Measurements from ENCODE around the gene CPNE4. TPM values are rescaled to one million over a fixed set of nuclear protein-coding genes. Genes with fewer than 3 reads are reported as not detected.

CPNE4 gene
- total RNA-seq, 4 donors from 2014 or later = 0.53 to 2.1 TPM; not detected in 2

GRCh38 chr3:131701153-131701770 lies 333.6 kb downstream of the CPNE4 start:
- TF ChIP-seq POLR2A (IDR thresholded peaks at IDR 0.05) (no peak), CTCF (IDR thresholded peaks at IDR 0.05) (no peak)
- H3K27ac ChIP-seq = no peak overlapping the region
- H3K4me3 ChIP-seq = no peak overlapping the region
- H3K36me3 ChIP-seq = no peaks in the 10 kb centered on the region
- H3K4me1 ChIP-seq = no peaks in the 10 kb centered on the region
- H3K27me3 ChIP-seq = no peaks in the 10 kb centered on the region
- no peak for DNase-seq
- H3K9me3 ChIP-seq = no peaks in the 10 kb centered on the region

GRCh38 chr3:131699001-131699400 lies 335.8 kb downstream of the CPNE4 start:
- Histone ChIP-seq H3K9me3 (no peaks in the 10 kb centered on the region), H3K27ac (no peak overlapping the region), H3K27me3 (no peaks in the 10 kb centered on the region), H3K36me3 (no peaks in the 10 kb centered on the region), H3K4me3 (no peak overlapping the region), H3K4me1 (no peaks in the 10 kb centered on the region)
- no peak for DNase-seq
- TF ChIP-seq CTCF (IDR thresholded peaks at IDR 0.05) = no peak
- no peak for TF ChIP-seq POLR2A (IDR thresholded peaks at IDR 0.05)

GRCh38 chr3:131694376-131694775 lies 340.4 kb downstream of the CPNE4 start:
- Histone ChIP-seq H3K36me3 (no peaks in the 10 kb centered on the region), H3K4me3 (no peak overlapping the region), H3K9me3 (no peaks in the 10 kb centered on the region), H3K27ac (no peak overlapping the region), H3K27me3 (no peaks in the 10 kb centered on the region), H3K4me1 (no peaks in the 10 kb centered on the region)
- no peak for TF ChIP-seq CTCF (IDR thresholded peaks at IDR 0.05)
- no peak for TF ChIP-seq POLR2A (IDR thresholded peaks at IDR 0.05)
- no peak for DNase-seq

DNA sequence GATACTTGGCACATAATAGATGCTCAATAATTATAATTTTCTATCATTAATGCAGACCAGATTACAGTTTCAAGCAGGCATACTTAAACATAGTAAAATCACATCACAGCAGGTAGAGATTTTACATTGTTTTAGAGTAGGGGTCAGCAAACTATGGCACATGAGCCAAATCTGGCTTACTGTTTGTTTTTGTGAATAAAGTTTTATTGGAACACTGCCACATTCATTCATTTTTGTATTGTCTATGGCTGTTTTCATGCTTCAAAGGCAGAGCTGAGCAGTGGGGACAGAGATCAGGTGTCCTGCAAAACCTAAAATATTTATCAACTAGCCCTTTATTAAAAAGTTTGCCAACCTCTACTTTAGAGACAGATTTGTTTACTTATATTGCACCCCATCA lies 342.5 kb downstream of the CPNE4 start:
- H3K9me3 ChIP-seq = no peaks in the 10 kb centered on the region
- no peak for DNase-seq
- TF ChIP-seq POLR2A (IDR thresholded peaks at IDR 0.05) (no peak), CTCF (IDR thresholded peaks at IDR 0.05) (no peak)

GRCh38 chr3:131690800-131691199 lies 344.0 kb downstream of the CPNE4 start:
- no peak overlapping the region for H3K4me3 ChIP-seq
- no peaks in the 10 kb centered on the region for H3K36me3 ChIP-seq
- no peaks in the 10 kb centered on the region for H3K9me3 ChIP-seq
- H3K27me3 ChIP-seq = no peaks in the 10 kb centered on the region
- H3K27ac ChIP-seq = no peak overlapping the region
- DNase-seq = no peak
- TF ChIP-seq POLR2A (IDR thresholded peaks at IDR 0.05) (no peak), CTCF (IDR thresholded peaks at IDR 0.05) (no peak)
- H3K4me1 ChIP-seq = no peaks in the 10 kb centered on the region

More for the DNA sequence above, 342.5 kb downstream of the CPNE4 start:
- Histone ChIP-seq H3K4me1 (no peaks in the 10 kb centered on the region), H3K36me3 (no peaks in the 10 kb centered on the region), H3K27ac (no peak overlapping the region), H3K27me3 (no peaks in the 10 kb centered on the region), H3K4me3 (no peak overlapping the region)

DNA sequence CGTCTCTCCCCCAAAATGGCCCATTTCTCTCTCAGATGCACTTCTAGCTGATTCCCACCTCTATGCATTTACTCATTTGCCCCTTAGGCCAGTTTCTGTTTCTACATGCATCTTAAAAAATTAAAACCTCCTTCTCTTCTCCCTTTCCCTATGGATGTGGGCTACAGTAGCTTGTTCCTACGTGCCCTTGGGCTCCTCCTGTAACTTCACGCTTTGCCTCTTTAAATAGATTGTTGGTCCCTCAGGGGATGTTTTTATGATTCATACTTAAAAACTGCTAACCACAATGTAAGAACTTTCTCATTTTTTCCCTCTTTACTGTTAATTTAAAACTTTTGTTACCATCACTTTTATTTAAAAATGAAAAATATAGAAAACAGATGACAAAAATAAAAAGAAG lies 346.4 kb downstream of the CPNE4 start:
- Histone ChIP-seq H3K27ac (no peak overlapping the region), H3K36me3 (no peaks in the 10 kb centered on the region), H3K27me3 (no peaks in the 10 kb centered on the region), H3K9me3 (no peaks in the 10 kb centered on the region), H3K4me1 (no peaks in the 10 kb centered on the region), H3K4me3 (no peak overlapping the region)
- no peak for DNase-seq
- no peak for TF ChIP-seq POLR2A (IDR thresholded peaks at IDR 0.05)
- TF ChIP-seq CTCF (IDR thresholded peaks at IDR 0.05) = no peak
